ENCODE data around the gene EIF5B.

GRCh38 chr2:99445065-99445464 is 107.9 kb downstream of the EIF5B start:
- TF ChIP-seq ASH2L (IDR thresholded peaks at IDR 0.05; ENCODE audit: low read length) (no peak), CTCF (IDR thresholded peaks at IDR 0.05; ENCODE audit: control extremely low read depth in 1 of 3, insufficient read depth in 1 of 3, low read depth in 1 of 3, low read length in 3 of 3) (no peak), TCF12 (IDR thresholded peaks at IDR 0.05; ENCODE audit: low read depth, low read length) (no peak)

Measured in H1 (cell line).